HG03097 (cell line): Measurements from ENCODE around the gene CARD14.
"Not testable (repeated sequence)": the region's sequence is repeated elsewhere in the genome, so short reads cannot be mapped to it uniquely, and the experiment has no call there.

Source experiments
- ATAC-seq: cut with Tn5 transposase; IDR thresholded peaks from one replicate; pipeline ENCODE4 v1.9.1; 2021; ENCODE audit not compliant: unreplicated experiment, low FRiP score

The CARD14 gene

DNA sequence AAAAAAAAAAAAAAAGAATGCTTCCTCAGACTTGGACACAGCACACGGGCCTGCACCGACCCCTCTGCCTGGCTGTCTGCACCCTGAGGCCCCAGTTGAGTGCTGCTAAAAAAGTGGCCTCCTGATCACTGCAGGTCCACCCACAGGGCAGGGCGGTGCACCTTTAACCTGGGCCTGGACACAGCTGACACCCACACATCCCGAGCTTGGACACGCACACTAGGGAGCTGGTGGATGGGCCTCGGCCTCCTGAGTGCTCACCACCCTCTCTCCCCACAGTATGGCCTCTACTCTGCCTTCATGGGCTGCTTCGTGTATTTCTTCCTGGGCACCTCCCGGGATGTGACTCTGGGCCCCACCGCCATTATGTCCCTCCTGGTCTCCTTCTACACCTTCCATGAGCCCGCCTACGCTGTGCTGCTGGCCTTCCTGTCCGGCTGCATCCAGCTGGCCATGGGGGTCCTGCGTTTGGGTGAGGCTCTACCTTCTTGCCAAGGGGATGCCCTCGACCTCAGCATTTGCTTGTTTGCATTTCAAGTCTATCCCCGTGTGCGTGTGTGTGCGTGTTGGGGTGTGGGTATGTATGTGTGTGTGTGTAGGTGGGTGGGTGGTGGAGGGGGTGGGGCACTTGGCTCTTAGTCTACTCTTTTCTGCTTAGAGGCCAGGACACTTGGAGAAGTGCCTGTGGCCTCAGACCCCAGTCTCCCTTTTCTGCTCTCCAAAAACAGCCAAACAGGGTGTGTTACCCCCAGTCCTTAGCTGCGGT lies 52.7 kb downstream of the CARD14 start:
- ATAC-seq = no peak

DNA sequence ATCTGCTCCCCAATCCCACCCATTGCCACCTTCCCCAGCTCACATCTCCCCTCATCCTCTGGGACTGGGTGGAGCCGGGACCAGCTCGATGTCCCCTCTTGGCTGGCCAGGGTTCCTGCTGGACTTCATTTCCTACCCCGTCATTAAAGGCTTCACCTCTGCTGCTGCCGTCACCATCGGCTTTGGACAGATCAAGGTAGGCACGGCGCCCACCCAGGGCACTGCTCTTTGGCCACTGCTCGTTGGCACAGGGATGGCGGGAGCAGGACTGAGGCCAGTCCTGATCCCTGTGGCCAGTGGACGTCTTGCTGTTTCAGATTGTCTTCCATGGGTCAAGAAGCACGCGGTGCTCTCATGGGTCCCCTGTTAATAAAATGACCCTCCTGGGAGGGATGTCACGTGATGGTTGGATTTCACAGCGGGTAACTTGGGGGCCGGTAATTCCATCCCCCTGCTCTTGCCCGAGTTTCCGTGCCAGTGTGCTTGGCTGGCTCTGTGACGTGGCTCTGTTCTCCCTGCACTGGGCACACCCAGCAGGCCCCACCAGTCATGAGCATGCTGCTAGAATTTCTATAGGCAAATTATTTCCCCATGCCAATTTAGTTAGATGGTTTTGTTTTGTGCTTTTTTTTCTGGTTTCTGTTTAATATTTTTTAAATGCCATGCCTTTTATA lies 53.4 kb downstream of the CARD14 start:
- no peak for ATAC-seq

DNA sequence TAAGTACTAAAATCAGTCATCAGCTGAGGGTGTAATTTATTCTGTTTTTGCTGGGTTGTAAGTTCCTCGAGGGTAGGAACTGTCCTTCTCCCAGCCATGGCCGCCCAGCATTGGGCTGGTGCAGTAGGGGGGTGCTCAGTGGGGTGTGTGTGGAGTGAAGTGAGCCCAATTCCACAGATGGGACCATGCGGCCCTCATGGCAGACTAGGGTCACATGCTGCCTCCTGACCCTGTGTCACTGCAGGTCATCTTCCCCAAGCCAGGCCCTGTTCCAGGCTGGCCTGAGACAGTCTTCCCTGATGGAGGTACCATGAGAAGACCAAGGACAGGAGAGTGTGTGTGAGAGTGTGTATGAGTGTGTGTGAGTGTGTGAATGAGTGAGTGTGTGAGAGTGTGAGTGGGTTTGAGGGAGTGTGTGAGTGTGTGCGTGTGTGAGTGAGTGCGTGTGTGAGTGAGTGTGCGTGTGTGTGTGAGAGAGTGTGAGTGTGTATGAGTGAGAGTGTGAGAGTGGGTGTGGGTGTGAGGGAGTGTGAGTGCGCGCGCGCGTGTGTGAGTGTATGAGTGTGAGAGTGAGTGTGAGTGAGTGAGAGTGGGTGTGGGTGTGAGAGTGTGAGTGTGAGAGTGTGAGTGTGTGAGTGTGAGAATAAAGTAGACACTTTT lies 54.1 kb downstream of the CARD14 start:
- no peak for ATAC-seq

DNA sequence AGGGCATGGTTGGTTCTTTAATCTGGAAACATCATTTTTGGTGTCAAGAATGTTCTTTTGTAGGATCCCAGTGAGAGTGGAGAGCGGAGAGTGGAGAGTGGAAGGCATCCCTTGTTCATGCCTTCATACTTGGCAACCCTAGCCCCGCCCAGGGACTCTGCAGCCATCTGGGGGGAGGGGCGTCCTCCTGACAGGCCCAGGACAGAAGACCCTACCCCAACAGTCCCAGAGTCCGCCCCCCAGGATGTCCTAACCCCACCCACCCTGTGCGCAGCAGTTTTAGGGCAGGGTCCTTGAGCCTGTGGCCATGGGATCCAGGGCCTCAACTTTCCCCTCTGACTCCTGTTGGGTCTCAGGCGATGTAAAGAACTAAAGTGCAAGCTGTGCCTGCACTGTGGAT lies 54.9 kb downstream of the CARD14 start:
- no peak for ATAC-seq

DNA sequence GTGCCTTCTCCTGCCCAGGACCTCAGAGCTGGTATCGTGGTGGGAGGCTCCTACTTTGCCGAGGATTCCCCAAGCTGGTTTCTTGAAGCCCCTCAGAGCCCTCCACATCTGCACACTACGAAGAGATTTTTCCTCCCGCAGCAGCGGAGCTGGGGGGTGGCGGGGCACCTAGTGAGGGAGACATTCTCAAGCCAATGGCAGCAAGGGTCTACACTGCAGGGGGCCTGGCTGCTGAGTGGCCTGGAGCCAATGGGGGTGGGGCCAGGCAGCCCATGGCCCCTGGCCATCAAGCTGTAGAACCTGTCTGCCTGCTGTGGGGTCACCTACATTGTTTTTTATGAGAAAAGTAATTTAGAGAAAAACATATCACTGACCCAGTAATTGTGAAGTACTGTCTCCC lies 55.4 kb downstream of the CARD14 start:
- no peak for ATAC-seq

DNA sequence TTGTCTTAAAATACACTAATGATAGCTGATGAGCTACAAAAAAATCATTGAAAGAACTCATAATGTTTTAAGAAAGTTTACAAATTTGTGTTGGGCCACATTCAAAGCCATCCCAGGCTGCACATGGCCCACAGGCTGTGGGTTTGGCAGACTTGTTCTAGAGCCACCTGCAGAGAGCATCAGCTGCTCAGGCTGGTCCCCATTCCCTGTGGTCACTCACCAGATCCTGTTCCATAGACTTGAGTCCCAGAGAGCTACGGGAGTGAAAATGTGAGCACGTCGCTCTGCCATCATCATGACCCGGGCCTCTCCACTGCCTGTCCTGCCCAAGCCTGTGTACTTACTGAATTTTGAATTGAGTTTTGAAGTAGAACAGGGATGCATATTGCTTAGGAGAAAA lies 57.3 kb downstream of the CARD14 start:
- no peak for ATAC-seq

DNA sequence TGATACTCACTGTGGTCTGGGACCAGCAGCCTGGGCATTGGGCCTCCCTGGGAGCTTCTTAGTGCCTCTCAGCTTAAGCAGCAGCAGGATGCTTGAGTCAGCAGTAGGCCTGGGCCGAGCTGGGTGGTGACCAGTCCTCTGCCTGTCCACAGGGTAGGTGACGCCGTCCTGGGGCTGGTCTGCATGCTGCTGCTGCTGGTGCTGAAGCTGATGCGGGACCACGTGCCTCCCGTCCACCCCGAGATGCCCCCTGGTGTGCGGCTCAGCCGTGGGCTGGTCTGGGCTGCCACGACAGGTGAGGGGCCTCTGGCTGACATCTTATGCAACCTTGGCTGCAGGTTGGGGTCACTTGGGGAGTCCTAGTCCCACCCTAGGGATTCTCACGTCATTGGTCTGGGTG lies 57.8 kb downstream of the CARD14 start:
- no peak for ATAC-seq

DNA sequence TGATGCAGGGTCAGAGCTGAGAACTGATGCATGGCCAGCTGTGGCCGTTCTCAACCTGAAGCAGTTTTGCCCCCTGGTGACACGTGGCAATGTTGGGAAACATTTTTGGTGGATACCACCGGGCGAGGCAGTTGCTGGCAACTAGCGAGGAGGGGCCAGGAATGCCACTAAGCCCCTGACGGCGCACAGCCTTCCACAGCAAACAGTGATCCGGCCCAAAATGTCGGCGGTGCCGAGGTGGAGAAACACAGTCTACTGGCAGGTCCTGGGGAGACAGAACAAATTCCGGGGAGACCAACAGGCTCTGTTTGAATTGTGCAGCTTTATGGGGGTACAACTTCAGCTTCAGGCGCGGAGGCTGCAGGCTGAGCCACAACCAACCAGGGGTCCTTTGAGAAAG lies 58.6 kb downstream of the CARD14 start:
- ATAC-seq = no peak

DNA sequence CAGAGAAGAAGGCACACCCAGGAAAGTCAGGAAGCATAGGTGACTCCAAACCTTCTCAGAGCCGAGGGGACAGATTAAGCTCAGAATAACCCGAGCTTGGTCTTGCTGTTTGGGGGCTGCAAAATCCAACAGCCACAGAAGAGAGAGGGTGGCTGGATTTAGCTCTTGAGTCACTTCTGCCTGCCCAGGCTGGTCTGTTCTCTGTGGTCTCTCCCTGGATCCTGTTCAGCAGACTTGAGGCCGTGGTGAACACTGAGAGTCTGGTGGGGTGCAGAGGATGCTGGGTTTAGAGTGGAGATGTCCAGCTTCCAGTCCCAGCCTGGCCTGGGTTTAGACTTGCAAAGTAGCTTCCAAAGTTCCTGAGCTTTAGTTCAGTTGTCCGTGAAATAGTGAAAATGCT lies 59.2 kb downstream of the CARD14 start:
- no peak for ATAC-seq

DNA sequence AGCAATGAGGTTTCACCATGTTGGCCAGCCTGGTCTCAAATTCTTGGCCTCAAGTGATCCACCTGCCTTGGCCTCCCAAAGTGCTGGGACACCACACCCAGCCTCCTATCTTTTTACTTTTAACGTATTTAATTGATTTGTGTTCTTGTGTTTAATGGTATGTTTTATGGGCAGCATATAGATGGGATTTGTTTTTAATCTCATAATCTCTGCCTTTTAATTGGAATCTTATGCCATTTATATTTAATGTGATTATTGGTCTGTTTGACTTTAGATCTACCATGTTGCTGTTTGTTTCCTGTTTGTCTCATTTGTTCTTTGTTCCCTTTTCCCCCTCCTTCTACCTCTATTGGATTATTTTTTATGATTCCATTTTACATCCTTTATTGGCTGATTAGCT lies 62.6 kb downstream of the CARD14 start:
- no peak for ATAC-seq

DNA sequence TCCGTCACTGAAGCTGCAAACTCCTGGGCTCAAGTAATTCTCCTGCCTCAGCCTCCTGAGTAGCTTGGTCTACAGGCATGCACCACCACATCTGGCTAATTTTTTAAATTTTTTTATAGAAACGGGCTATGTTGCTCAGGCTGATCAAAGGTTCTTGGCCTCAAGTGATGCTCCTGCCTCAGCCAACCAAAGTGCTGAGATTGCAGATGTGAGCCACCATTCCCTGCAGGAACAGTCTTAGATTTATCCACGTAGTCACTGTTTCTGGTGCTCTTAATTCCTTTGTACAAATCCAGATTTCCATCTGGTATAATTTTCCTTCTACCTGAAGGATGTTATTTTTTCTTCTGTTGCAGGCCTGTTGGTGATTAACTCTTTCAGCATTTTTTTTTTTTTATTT lies 63.4 kb downstream of the CARD14 start:
- ATAC-seq = no peak

DNA sequence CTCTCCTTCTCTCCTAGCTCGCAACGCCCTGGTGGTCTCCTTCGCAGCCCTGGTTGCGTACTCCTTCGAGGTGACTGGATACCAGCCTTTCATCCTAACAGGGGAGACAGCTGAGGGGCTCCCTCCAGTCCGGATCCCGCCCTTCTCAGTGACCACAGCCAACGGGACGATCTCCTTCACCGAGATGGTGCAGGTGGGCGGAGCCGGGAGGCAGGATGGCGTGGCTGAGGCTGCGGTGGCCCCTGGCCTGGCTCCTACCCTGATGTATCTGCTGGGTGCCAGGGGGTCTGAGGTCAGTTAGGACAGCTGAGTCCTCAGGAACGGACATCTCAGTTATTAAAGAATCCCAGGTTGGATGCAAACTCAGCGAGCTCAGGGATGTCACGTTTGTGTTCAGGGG lies 67.1 kb downstream of the CARD14 start:
- ATAC-seq = no peak

DNA sequence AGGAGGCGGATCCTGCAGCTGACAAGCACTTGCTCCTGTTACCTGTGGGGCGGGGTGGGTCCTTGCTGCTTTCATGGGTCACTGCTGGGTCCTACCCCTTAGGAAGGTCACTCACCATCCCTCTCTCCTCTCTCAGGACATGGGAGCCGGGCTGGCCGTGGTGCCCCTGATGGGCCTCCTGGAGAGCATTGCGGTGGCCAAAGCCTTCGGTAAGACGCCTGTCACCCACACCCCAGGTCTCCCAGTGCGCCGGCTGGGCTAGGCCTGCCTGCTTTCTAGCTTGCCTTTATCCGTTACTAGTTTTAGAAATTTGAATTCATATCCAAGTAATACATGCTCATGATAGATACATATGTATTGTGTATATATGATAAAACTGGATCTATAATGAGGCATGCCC lies 67.6 kb downstream of the CARD14 start:
- no peak for ATAC-seq

DNA sequence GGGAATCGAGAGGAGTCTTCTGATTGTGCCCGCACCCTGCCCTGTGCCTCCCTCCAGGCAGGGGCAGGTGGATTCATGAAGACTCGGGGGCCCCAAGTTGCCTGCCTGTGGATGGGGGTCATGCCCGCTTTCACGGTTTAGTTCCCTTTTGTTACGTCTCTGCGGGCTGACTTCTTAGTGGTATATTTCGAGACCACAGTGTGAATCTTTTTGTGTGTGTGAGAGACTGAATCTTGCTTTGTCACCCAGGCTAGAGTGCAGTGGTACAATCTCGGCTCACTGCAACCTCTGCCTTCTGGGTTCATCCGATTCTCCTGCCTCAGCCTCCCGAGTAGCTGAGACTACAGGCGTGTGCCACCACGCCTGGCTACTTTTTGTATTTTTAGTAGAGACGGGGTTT lies 72.7 kb downstream of the CARD14 start:
- no peak for ATAC-seq

DNA sequence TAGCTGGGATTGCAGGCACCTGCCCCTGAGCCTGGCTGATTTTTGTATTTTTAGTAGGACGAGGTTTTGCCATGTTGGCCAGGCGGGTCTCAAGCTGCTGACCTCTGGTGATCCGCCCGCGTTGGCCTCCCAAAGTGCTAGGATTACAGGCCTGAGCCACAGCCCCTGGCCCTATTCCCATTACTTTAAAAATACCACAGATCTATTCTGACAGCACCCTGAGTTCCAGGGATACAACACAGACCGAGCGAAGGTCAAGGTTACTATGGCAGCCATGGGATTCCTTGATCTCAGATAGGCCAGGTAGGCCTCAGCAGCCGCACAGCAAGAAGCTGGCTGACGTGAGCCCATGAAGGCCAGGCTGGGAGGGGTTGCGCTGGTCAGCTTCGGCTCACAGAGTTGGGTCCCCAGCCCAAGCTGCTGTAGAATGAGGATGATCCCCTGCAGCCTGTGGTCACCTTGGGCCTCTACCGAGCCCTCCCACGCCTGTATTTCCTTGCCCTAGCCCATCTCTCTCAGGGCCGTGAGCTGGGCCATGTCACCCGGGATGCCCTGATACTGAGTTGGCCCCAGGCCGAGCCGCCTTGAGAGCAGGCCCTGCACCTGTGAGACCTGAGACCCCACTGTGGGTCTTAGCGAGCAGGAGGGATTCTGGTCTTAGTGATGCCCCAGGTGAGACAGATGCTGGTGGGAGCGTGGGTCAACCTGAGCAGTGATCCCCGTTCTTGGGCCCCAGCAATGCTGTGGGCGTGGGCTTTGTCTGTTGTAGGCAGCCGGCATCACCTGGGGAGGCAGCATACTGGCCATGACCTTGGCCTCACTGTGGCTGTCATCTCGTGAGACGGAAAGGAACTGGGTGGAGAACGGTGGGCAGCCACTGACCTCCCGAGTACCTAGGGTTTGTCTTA lies 74.0 kb downstream of the CARD14 start:
- ATAC-seq = no peak

DNA sequence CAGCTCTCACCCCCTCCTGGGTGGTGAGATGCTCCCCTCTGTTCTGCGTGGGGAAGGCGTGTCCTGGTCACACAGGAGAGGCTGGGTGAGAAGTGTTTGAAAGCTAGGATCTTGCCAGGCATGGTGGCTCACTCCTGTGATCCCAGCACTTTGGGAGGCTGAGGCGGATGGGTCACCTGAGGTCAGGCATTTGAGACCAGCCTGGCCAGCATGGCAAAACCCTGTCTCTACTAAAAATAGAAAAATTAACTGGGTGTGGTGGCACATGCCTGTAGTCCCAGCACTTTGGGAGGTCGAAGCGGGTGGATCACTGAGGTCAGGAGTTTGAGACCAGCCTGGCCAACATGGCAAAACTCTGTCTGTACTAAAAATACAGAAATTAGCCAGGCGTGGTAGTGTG lies 74.6 kb downstream of the CARD14 start:
- not testable (repeated sequence) for ATAC-seq

DNA sequence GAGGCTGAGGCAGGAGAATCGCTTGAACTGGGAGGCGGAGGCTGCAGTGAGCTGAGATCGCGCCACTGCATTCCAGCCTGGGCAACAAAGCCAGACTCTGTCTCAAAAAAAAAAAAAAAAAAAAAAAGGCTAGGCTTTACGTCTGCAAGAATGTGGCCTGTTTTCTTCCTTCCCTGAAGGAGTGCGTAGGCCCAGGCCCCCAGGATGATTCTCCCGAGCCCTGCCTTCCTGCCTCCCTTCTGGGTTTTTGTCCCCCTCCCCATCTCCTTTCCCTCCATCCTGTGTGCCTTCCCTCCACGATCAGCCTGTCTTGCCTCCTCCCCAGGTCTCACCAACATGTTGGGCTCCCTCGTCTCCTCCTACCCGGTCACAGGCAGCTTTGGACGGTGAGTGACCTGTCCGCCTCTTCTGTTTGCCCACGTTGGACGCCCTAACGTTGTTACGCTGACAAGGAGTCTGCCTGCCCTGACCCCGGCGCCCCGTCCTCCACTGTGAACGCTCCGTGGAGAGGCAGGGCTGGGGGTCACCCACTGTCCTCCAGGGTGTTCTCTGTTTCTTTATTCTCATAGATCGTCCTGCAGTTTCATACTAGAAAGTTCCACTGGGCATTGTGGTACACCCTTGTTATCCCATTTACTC lies 75.2 kb downstream of the CARD14 start:
- ATAC-seq = no peak

DNA sequence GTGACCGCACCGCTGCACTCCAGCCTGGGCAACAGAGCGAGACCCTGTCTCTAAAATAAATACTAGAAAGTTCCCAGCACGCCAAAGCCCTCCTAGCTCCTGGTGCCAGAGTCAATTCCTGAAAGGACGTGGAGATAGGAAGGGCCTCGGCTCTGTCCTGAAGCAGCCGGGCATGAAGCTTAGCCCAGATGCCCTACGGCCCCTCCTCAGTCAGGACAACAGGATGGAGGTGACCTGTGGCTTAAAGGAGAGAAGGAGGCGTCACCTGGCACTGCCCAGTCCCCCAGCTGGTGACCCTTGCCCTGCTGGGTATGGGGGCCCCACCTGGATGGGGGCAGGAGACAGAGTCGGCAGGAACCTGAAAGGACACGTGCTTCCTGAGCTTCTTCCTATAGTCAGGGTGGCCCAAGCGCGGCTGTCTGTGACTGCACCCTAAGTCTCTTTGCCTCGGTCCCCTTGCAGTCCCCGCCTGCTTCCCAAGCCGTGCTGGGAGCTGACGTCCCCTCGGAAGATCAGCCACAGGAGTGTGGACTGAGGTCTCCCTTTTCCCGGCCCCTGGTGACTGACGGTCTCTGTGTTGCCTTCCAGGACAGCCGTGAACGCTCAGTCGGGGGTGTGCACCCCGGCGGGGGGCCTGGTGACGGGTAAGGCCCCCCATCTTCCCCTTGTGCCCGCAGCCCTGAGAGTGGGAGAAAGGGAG lies 75.9 kb downstream of the CARD14 start:
- ATAC-seq = no peak

DNA sequence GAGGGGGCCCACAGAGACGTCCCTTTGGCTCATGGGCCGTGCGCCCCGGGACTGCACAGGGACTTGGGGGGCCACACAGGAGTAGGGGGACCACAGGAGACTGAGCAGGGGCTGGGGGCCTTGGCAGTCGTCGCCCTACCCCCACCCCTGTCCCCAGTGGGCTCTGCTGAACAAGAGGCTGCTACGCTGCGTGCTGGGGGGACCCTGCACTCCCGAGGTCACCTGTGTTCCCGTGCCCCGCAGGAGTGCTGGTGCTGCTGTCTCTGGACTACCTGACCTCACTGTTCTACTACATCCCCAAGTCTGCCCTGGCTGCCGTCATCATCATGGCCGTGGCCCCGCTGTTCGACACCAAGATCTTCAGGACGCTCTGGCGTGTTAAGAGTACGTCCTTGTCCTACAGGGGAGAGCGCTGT lies 76.4 kb downstream of the CARD14 start:
- ATAC-seq = no peak

DNA sequence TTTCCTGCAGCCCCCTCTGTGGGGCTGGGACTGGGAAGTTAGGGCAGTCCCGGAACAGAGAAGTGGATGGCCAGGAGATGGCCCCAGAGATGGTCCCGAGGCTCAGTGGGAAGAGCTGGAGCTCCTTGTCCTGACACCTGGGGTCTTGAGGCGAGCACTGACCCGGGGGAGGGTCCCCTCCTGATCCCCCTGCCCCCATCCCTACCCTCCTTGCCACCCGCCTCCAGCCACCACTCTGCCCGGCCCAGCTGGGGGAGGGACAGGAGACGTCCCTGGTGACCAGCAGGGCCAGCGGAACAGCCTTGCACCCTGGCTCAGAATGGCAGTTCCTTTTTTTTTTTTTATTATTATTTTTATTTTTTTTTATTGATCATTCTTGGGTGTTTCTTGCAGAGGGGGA lies 76.9 kb downstream of the CARD14 start:
- ATAC-seq = no peak
